Caki2 (cell line): Measurements from ENCODE around the gene TRAFD1. TPM values are rescaled to one million over a fixed set of nuclear protein-coding genes. Genes with fewer than 3 reads are reported as not detected.
"Not testable (repeated sequence)": the region's sequence is repeated elsewhere in the genome, so short reads cannot be mapped to it uniquely, and the experiment has no call there.

Experiments used
- DNase-seq: peaks from one replicate; pipeline ENCODE4 v3.0.0-alpha.2; 2015; ENCODE audit warnings: low read depth
- in situ Hi-C: cut with HindIII; loops from 2 replicates; pipeline ENCODE4 v1.10.0; 2016; ENCODE audit warnings: low sequenced_read_pairs, low pct_unique_long_range_greater_than_20kb, mixed read lengths
- total RNA-seq: library from RNA; depleted of rRNA; stranded (reverse); fragments of >200 nt; shearing (Covaris generic); gene quantifications from 2 replicates; pipeline ENCODE4 v1.2.3, GENCODE V29; 2014; ENCODE audit warnings: low replicate concordance; rRNA removed

TRAFD1 gene, protein sequence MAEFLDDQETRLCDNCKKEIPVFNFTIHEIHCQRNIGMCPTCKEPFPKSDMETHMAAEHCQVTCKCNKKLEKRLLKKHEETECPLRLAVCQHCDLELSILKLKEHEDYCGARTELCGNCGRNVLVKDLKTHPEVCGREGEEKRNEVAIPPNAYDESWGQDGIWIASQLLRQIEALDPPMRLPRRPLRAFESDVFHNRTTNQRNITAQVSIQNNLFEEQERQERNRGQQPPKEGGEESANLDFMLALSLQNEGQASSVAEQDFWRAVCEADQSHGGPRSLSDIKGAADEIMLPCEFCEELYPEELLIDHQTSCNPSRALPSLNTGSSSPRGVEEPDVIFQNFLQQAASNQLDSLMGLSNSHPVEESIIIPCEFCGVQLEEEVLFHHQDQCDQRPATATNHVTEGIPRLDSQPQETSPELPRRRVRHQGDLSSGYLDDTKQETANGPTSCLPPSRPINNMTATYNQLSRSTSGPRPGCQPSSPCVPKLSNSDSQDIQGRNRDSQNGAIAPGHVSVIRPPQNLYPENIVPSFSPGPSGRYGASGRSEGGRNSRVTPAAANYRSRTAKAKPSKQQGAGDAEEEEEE
- 26.4 and 32.3 TPM in 2 replicates for total RNA-seq

GRCh38 chr12:112125250-112125999 lies at the start of gene TRAFD1:
Gene TRAFD1, plus strand, starts transcription at chr12:112125560. Its CDS starts 4,963 bp downstream, at chr12:112130523.
- peak; percentile 92 for DNase-seq
- in situ Hi-C loops, result no loop called here

DNA sequence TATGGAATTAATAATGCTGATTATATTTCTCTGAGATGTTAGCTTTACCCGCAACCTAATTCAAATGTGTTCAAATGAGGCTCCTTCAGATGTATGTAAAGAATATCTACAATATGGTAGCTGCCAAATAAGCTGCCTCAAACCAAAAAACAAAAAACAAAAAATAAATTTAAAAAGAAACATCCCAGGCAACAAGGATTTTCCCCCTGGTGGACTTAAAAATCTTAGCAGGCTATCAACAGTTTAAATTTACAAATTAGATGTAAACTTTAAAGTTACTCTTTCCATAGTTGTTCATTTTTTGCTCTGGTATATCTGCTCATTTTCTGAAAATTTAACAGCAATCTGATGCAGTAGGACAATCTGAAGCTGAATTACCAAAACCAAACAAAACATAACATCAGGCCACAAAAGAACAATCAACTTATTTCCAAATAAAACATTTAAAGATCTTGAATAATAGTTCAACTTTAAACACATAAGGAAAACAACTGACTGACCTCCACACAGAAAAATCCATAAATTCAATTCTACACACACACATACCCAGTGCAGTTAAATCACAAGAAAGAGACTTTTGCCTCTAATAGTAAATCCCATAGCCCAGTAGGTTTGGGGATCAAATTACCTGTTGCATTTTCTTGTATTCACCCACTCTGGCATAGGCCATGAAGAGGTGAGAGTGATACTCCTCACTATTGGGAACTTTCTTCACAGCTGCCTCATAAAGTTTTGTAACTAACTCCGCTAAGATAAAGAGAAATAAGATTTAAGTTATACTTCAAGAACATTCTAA lies 38.1 kb upstream of the TRAFD1 start:
- DNase-seq, result no peak
- in situ Hi-C loops, result no loop called here

- in situ Hi-C loops, result no loop called here
Measured at GRCh38 chr12:112087851-112088250, 37.5 kb upstream of the TRAFD1 start.

GRCh38 chr12:112091563-112091962 lies 33.8 kb upstream of the TRAFD1 start:
- in situ Hi-C loops, result no loop called here
- no peak for DNase-seq

More at GRCh38 chr12:112087851-112088250, 37.5 kb upstream of the TRAFD1 start:
- DNase-seq, result no peak

GRCh38 chr12:112096070-112096469 lies 29.3 kb upstream of the TRAFD1 start:
- DNase-seq, result no peak
- in situ Hi-C loops, result no loop called here

DNA sequence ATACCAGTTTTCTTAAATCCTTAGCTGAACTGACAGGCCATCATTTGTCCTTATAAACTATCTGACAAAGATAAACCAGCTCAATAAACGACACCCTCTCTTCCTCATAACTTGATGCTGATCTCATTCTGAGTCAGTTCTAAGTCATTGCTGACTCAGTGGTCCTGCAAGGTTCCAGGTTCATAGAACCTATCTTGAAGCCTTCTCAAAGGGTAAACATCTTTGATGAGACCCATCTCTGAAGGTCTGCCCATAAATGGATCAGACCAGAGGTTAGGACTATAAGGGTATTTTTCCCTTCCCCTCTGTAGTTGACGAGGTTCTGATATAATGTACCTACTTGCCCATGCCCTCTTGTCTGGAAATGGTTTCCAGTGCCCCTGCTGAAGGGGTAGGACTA lies 28.7 kb upstream of the TRAFD1 start:
- in situ Hi-C loops, result no loop called here
- DNase-seq, result peak; percentile 62

- in situ Hi-C loops, result no loop called here
- DNase-seq, result no peak
Measured at GRCh38 chr12:112097641-112098040, 27.7 kb upstream of the TRAFD1 start.

DNA sequence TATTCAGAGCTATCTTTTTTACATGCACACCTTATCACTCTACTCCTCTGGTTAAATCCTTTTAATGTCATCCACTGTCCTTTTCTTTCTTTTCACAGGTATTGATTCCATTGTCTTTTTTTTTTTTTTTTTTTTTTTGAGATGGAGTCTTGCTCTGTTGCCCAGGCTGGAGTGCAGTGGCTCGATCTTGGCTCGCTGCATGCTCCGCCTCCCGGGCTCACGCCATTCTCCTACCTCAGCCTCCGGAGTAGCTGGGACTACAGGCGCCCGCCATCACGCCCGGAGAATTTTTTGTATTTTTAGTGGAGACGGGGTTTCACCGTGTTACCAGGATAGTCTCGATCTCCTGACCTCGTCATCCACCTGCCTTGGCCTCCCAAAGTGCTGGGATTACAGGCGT lies 24.9 kb upstream of the TRAFD1 start:
- in situ Hi-C loops, DNase-seq: not testable (repeated sequence)

DNA sequence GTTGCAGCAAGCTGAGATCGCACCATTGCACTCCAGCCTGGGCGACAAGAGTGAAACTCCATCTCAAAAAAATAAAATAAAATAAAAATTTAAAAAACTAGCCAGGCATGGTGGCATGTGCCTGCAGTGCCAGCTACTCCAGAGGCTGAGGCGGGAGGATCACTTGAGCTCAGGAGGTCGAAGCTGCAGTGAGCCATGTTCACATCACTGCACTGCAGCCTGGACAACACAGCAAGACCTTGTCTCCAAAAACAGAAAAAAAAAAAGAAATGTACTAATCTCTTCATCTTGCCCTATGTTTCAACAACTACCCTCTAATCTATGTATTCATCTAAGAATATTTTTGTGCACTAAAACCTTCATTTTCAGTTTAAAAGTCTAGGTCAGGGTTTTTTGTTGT lies 23.2 kb upstream of the TRAFD1 start:
- in situ Hi-C loops, result no loop called here
- no peak for DNase-seq

DNA sequence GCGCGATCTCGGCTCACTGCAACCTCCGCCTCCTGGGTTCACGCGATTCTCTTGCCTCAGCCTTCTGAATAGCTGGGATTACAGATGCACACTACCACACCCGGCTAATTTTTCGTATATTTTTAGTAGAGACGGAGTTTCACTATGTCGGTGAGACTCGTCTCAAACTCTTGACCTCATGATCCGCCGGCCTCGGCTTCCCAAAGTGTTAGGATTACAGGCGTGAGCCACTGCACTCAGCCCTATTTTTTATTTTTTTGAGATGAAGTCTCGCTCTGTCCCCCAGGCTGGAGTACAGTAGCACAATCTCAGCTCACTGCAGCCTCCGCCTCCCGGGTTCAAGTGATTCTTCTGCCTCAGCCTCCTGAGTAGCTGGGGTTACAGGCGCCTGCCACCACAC lies 22.6 kb upstream of the TRAFD1 start:
- DNase-seq, in situ Hi-C loops: not testable (repeated sequence)

DNA sequence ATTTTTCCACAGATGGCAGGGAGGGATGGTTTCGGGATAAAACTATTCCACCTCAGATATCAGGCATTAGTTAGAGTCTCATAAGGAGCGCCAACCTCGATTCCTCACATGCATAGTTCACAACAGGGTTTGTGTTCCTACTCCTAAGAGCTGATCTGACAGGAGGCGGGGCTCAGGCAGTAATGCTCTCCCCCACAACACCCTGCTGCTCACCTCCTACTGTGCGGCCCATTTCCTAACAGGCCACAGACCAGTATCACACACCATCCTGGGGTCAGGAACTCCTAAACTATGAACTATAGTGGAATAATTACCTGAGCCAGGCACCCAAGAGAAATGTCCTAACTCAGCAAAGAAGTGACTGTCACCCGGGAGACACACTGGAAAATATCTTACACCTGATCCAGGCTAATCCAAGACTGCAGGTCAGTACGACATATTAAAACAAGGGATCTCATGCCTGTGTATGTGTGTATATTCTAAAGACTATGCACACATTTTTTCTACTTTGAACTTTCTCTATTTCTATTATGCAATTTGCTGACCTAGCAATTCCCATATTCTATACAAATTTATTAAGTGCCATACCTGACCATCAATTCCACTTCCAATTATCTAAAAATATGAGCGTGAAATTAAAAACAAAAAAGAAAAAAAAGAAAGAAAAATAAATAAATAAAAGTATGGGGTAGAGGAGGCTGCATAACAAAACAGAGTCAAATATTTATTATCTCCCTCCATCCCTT lies 21.4 kb upstream of the TRAFD1 start:
- in situ Hi-C loops, result no loop called here
- DNase-seq, result no peak

- in situ Hi-C loops, result no loop called here
- no peak for DNase-seq
Measured at GRCh38 chr12:112105891-112106290, 19.5 kb upstream of the TRAFD1 start.

- in situ Hi-C loops, result no loop called here
- DNase-seq, result no peak
Measured at GRCh38 chr12:112107306-112108201, 17.8 kb upstream of the TRAFD1 start.

DNA sequence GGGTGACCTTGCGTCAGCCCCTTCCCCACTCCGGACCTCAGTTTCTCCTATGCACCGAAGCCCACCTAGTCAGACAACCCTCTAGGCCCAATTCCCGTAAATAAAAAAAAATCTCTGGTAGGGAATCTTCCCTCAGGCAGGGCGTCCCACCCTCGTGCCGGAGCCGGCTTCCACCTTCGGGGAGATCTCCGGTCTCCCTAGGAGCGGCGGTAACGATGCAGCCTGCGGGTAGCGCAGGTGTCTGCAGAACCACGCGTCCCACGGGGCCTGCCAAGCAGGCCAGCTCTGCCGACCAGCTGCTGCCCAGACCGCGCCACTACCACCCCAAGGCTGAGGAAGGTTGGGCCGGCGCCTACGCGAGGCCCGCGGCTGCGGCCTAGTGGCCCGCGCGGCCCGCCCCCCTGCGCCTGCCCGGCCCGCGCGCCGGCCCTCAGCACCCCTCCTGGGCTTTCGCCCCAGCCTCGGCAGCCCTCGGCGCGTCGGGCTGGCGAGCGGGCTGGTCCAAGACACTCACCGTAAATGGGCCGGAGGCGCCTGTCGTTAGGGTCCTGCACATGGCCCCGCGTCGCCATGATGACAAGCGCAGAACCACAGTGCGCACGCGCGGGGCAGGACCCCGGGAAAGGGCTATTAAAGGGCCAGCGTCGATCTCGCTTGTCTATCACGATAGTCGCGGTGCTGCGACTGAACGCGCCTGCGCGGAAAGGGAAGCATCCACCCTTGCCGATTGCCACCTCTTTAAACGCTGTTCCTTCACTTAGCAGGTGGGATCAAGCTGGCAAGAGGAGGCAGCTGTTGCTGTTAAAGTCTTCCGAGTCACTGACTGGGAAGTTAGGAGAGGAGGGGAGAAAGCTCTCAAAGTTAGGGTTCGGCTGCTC lies 16.9 kb upstream of the TRAFD1 start, which contains the start of gene NAA25:
NAA25 (minus strand) TSS at position 582 of the 878 bp plus-strand sequence; CDS start at position 572, 10 bp downstream.
- in situ Hi-C loops, result no loop called here

DNA sequence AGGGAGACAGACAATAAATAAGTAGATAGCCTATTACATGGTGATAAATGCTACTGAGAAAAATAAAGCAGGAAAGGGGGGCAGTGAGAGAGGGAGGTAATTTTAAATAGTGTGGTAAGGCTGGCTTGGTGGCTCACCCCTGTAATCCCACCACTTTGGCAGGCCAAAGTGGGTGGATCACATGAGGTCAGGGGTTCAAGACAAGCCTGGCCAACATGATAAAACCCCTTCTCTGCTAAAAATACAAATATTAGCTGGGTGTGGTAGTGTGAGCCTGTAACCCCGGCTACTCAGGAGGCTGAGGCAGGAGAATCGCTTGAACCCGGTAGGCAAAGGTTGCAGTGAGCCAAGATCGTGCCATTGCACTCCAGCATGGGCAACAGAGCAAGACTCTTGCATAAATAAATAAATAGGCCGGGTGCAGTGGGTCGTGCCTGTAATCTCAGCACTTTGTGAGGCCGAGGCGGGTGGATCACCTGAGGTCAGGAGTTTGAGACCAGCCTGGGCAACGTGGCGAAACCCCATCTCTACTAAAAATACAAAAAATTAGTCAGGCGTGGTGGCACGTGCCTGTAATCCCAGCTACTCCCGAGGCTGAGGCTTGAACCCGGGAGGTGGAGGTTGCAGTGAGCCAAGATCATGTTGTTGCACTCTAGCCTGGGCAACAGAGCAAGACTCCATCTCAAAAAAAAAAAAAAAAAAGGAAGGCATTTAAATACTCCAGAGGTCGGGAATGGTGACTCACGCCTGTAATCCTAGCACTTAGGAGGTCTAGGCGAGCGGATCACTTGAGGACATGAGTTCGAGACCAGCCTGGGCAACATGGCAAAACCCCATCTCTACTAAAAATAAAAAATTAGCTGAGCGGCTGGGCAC lies 14.3 kb upstream of the TRAFD1 start:
- peak; percentile 90 for DNase-seq
- in situ Hi-C loops, result not testable (repeated sequence)

More for the DNA sequence above, 16.9 kb upstream of the TRAFD1 start, which contains the start of gene NAA25:
- DNase-seq, result peak; percentile 76
